Panc1 (cell line): ENCODE data around the gene DNM3. TPM values are rescaled to one million over a fixed set of nuclear protein-coding genes. Genes with fewer than 3 reads are reported as not detected.

Source experiments
- ATAC-seq: fragments of 200-7000 bp; cut with Tn5 transposase; 2 replicates; pipeline ENCODE4 v1.9.1; 2020; ENCODE audit warnings: mild to moderate bottlenecking, moderate library complexity
- BruUV-seq: library from RNA; stranded (reverse); fragments of 400-500 nt; replicated peaks from 2 replicates; lab custom pipeline; 2021; lab: Mats Ljungman, UMichigan
- CTCF ChIA-PET: fragments of 300-600 bp; sonication (Branson Sonifier 250); formaldehyde crosslinking; loops from one replicate; lab custom pipeline; 2022; ENCODE audit warnings: antibody characterized with exemption; lab: Charles Lee
- POLR2A ChIA-PET: fragments of 300-600 bp; sonication (Branson Sonifier 250); formaldehyde crosslinking; loops from one replicate; lab custom pipeline; 2022; ENCODE audit warnings: antibody characterized with exemption; lab: Charles Lee
- DNase-seq: peaks from one replicate; pipeline ENCODE4 v3.0.0-alpha.2; 2010; ENCODE audit warnings: low read depth, low spot score
- H3K27ac ChIP-seq: 2 replicates; pipeline ENCODE4 v1.5.1; 2011; ENCODE audit warnings: mild to moderate bottlenecking, low read length, inconsistent platforms
- H3K27me3 ChIP-seq: fragments of 200-500 bp; sonication (Bioruptor generic); 2 replicates; pipeline ENCODE4 v1.6.0; 2014; ENCODE audit warnings: low read length, inconsistent platforms; ENCODE audit not compliant: control insufficient read depth, insufficient read depth
- H3K36me3 ChIP-seq: fragments of 200-500 bp; sonication (Bioruptor generic); 2 replicates; pipeline ENCODE4 v1.5.1; 2014; ENCODE audit warnings: inconsistent platforms, mild to moderate bottlenecking, low read length, moderate library complexity; ENCODE audit not compliant: control insufficient read depth, insufficient read depth
- H3K4me1 ChIP-seq: 2 replicates; pipeline ENCODE4 v1.5.1; 2011; ENCODE audit warnings: inconsistent platforms, mild to moderate bottlenecking, low read length, moderate library complexity; ENCODE audit not compliant: control insufficient read depth, insufficient read depth
- H3K4me3 ChIP-seq, 2 experiments: 2 replicates each; pipeline ENCODE4 v1.5.1; 2011 to 2012; ENCODE audit warnings: low read depth in 2 of 2, low read length in 2 of 2, mild to moderate bottlenecking in 2 of 2, inconsistent platforms in 1 of 2, moderate library complexity in 1 of 2
- H3K9me3 ChIP-seq: fragments of 200-500 bp; sonication (Bioruptor generic); 2 replicates; pipeline ENCODE4 v1.5.1; 2014; ENCODE audit warnings: low read depth, mild to moderate bottlenecking, inconsistent platforms, low read length, moderate library complexity; ENCODE audit not compliant: control insufficient read depth, insufficient read depth
- POLR2AphosphoS5 ChIP-seq: IDR thresholded peaks from 2 replicates; pipeline ENCODE4 v1.6.1; 2012; ENCODE audit warnings: mild to moderate bottlenecking, low read depth, low read length, moderate library complexity
- SIN3A ChIP-seq: IDR thresholded peaks from 2 replicates; pipeline ENCODE4 v1.6.1; 2012; ENCODE audit warnings: low read depth, mild to moderate bottlenecking, low read length, moderate library complexity, borderline replicate concordance; ENCODE audit not compliant: insufficient read depth
- TCF7L2 ChIP-seq: IDR thresholded peaks from 2 replicates; pipeline ENCODE4 v1.6.1; 2011; ENCODE audit warnings: mild to moderate bottlenecking, low read depth, low read length, inconsistent platforms
- in situ Hi-C: cut with HindIII; loops from 2 replicates; pipeline ENCODE4 v1.10.0; 2016; ENCODE audit warnings: low sequenced_read_pairs, low pct_unique_long_range_greater_than_20kb
- intact Hi-C: fragments of 100-400 bp; cut with micrococcal nuclease; formaldehyde crosslinking; loops from one replicate; pipeline ENCODE4 v1.10.0; 2022; ENCODE audit not compliant: unreplicated experiment
- total RNA-seq: library from RNA; stranded (reverse); gene quantifications from one replicate; pipeline ENCODE4 v1.2.1, GENCODE V29; 2021; ENCODE audit not compliant: unreplicated experiment
- TF ChIP-seq, protein P1 (sequence below), 2 experiments: IDR thresholded peaks; 2 replicates each; pipeline ENCODE4 v1.6.1; 2011 to 2012; ENCODE audit warnings: low read depth in 2 of 2, control low read depth in 1 of 2, low read length in 1 of 2, mild to moderate bottlenecking in 1 of 2, moderate library complexity in 1 of 2; ENCODE audit not compliant: insufficient read depth in 1 of 2
- TF ChIP-seq, protein P2 (sequence below): fragments of 450-650 bp; IDR thresholded peaks from 2 replicates; pipeline ENCODE4 v1.5.1; 2017; ENCODE audit warnings: mild to moderate bottlenecking

DNM3 gene
- total RNA-seq, 1 experiment from 2014 or later, result 0.46 TPM

- Histone ChIP-seq H3K4me1 (no peaks in the 10 kb centered on the region), H3K36me3 (no peaks in the 10 kb centered on the region), H3K27ac (no peak overlapping the region), H3K27me3 (no peaks in the 10 kb centered on the region), H3K4me3 (no peak overlapping the region), H3K9me3 (no peaks in the 10 kb centered on the region)
- in situ Hi-C loops, result no loop called here
- TF ChIP-seq SIN3A (no peak), POLR2AphosphoS5 (no peak), TCF7L2 (no peak)
- TF ChIP-seq, protein P1, sequence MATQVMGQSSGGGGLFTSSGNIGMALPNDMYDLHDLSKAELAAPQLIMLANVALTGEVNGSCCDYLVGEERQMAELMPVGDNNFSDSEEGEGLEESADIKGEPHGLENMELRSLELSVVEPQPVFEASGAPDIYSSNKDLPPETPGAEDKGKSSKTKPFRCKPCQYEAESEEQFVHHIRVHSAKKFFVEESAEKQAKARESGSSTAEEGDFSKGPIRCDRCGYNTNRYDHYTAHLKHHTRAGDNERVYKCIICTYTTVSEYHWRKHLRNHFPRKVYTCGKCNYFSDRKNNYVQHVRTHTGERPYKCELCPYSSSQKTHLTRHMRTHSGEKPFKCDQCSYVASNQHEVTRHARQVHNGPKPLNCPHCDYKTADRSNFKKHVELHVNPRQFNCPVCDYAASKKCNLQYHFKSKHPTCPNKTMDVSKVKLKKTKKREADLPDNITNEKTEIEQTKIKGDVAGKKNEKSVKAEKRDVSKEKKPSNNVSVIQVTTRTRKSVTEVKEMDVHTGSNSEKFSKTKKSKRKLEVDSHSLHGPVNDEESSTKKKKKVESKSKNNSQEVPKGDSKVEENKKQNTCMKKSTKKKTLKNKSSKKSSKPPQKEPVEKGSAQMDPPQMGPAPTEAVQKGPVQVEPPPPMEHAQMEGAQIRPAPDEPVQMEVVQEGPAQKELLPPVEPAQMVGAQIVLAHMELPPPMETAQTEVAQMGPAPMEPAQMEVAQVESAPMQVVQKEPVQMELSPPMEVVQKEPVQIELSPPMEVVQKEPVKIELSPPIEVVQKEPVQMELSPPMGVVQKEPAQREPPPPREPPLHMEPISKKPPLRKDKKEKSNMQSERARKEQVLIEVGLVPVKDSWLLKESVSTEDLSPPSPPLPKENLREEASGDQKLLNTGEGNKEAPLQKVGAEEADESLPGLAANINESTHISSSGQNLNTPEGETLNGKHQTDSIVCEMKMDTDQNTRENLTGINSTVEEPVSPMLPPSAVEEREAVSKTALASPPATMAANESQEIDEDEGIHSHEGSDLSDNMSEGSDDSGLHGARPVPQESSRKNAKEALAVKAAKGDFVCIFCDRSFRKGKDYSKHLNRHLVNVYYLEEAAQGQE (IDR thresholded peaks at IDR 0.05; ENCODE audit: insufficient read depth in 1 of 2, low read depth in 2 of 2, low read length in 1 of 2), result no peak
- TF ChIP-seq, protein P2, sequence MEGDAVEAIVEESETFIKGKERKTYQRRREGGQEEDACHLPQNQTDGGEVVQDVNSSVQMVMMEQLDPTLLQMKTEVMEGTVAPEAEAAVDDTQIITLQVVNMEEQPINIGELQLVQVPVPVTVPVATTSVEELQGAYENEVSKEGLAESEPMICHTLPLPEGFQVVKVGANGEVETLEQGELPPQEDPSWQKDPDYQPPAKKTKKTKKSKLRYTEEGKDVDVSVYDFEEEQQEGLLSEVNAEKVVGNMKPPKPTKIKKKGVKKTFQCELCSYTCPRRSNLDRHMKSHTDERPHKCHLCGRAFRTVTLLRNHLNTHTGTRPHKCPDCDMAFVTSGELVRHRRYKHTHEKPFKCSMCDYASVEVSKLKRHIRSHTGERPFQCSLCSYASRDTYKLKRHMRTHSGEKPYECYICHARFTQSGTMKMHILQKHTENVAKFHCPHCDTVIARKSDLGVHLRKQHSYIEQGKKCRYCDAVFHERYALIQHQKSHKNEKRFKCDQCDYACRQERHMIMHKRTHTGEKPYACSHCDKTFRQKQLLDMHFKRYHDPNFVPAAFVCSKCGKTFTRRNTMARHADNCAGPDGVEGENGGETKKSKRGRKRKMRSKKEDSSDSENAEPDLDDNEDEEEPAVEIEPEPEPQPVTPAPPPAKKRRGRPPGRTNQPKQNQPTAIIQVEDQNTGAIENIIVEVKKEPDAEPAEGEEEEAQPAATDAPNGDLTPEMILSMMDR, result no peak
- intact Hi-C loops, result no loop called here
- POLR2A ChIA-PET, result no interaction called here
- DNase-seq, result no peak
- no peak for ATAC-seq
- BruUV-seq, result no TSS peak
- CTCF ChIA-PET, result no interaction called here
Observed at GRCh38 chr1:171879556-171879955, 38.3 kb downstream of the DNM3 start.

GRCh38 chr1:171881442-171881841, 40.1 kb downstream of the DNM3 start:
- H3K36me3 ChIP-seq, result no peaks in the 10 kb centered on the region
- no peak overlapping the region for H3K4me3 ChIP-seq
- ATAC-seq, result no peak
- intact Hi-C loops (no loop called here), in situ Hi-C loops (no loop called here)
- no peaks in the 10 kb centered on the region for H3K9me3 ChIP-seq
- no TSS peak for BruUV-seq
- H3K27me3 ChIP-seq, result no peaks in the 10 kb centered on the region
- DNase-seq, result no peak
- no peaks in the 10 kb centered on the region for H3K4me1 ChIP-seq
- POLR2A ChIA-PET, result no interaction called here
- TF ChIP-seq TCF7L2 (no peak), SIN3A (no peak)
- CTCF ChIA-PET, result no interaction called here
- H3K27ac ChIP-seq, result no peak overlapping the region

- Histone ChIP-seq H3K36me3 (no peaks in the 10 kb centered on the region), H3K27ac (no peak overlapping the region), H3K4me3 (no peak overlapping the region), H3K27me3 (no peaks in the 10 kb centered on the region), H3K9me3 (0 out of 2 replicates have a peak, but pooled peaks cover 4% of the 10 kb centered on the region), H3K4me1 (no peaks in the 10 kb centered on the region)
- CTCF ChIA-PET, result no interaction called here
- ATAC-seq, result no peak
- in situ Hi-C loops, result no loop called here
- intact Hi-C loops, result no loop called here
- TF ChIP-seq, protein P2, result no peak
- TF ChIP-seq SIN3A (no peak), POLR2AphosphoS5 (no peak), TCF7L2 (no peak)
- TF ChIP-seq, protein P1 (IDR thresholded peaks at IDR 0.05; ENCODE audit: insufficient read depth in 1 of 2, low read depth in 2 of 2, low read length in 1 of 2), result no peak
- DNase-seq, result no peak
- POLR2A ChIA-PET, result no interaction called here
- BruUV-seq, result no TSS peak
Observed at GRCh38 chr1:171883849-171884248, 42.6 kb downstream of the DNM3 start.
